Hematopoietic multipotent progenitor cell treated with erythropoietin and hydrocortisone succinate and interleukin-3 and kit ligand, for 8 days (in vitro differentiated cells): ENCODE results near the gene TMED7.

Experiments
- DNase-seq: peaks from one replicate; pipeline ENCODE4 v3.0.0-alpha.2; 2015

TMED7 gene

DNA sequence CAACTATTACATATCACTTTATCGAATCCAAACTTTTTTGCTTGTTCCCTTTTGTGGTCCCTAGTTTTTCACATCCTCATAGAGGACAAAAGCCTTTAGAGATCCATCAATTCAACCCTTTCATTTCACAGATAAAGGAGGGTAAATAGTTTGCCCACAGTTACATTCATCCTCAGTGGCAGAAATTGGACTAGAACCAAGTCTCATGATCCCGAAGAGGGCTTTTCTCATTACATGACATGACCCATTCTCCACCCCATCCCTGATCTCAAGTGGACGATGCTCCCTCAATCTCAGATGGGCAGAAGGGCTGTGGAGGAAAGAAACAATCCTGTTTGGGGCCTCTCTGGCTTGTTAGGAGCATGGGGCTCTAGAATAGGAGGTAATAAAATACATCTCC lies 46.6 kb downstream of the TMED7 start:
- no peak for DNase-seq

DNA sequence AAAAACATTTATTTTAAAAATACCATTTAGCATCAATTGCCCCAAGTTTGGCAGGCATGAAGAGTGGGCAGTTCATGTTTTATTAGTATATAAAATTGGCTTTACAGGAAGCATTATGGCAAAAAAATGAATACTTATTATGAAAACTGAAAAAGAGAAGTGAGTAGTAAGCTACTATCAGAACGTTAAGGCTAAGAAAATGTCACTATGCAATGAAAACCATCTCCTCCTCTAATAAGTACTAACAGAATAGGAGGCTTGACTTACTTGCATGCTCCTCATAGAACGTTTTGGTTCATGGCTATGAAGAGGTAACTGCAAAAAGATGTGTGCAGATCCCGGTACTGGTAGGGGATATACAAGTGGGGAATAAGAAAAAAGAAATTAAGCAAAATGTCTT lies 47.2 kb downstream of the TMED7 start:
- no peak for DNase-seq

DNA sequence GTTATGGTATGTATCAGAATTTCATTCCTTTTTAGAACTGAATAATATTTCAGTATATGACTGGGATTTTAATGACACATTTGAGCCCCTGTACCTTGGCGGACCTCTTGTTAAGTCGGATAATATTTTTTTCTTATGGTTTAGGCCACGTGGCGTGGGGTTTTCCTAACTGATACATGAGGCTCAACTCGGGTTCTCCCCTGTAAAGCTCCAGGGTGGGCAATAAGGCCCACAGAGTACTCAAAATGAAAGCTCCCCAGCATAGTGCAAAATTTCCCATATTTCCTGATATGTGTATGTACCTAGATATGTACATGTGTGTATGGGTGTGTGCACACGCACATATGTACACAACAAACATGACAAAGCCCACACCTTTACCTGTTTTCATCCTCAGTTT lies 48.1 kb downstream of the TMED7 start:
- DNase-seq = no peak

DNA sequence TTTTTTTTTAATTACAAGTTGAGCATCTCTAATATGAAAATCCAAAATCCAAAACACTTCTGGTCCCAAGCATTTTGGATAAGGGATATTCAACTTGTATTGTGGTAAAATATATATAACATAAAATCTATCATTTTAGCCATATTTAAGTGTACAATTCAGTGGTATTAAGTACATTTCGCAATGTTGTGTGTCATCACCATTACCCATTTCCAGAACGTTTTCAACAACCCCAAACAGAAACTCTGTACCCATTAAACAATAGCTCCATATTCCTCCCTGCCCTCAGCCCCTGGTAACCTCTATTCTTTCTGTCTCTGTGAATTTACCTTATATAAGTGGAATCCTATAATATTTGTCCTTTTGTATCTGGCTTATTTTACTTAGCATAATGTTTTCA lies 48.5 kb downstream of the TMED7 start:
- DNase-seq = no peak

DNA sequence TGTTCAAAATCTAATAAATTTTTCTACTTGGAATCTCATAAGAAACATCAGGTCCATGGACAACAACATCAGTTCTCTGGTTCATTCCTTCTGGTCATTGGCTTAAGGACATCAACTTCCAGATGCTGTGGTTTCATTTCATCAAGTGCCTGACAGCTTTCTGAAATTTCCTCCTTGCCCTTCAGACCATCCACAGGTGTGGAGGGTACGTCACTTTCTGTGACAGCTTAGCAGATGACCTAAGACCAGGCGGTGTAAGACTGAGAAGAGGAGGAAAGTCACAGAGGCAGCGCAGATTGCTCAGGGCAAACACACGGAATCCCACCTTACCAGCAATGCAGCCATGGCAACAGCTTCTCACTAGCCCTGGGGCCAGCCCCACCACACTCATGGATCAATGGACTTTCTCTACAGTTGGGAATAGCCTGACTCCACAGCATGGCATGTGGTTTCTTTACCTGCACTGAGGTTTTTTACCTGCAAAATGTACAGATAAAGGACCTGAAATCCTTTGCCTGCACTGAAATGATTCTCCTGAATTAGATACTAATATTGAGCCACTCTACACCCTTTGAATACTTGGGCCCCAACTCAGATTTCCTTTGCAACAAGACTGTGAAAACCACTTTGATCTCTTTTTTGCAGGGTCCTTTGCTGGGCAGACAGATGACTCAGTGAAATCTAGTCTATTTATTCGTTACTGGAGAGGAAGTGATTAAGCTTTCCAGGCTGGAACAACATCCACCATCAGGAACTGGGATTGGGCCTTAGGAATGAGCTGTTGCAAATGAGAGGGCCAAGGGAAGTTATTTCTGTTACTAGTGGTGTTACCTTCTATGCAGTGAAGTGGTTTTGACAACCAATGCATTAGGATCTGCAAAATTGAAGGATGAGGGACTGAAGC lies 50.4 kb downstream of the TMED7 start:
- no peak for DNase-seq

DNA sequence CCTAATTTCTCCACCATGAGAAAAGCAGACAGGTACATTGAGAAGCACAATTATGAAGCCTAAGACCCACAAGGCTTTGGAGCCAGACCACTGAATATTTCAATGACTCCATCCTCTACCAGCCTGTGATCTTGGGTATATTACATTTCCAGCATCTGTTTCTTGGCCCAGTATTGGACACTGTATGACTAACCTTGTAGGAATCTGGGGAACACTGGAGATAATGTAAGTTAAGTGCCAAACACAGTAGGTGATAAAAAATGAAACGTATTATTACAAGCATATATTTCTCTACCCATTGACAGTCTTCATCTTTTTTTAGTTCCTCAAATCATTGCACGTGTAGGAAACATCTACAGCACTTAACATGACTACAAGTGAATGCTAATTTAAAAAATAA lies 52.7 kb downstream of the TMED7 start:
- no peak for DNase-seq

DNA sequence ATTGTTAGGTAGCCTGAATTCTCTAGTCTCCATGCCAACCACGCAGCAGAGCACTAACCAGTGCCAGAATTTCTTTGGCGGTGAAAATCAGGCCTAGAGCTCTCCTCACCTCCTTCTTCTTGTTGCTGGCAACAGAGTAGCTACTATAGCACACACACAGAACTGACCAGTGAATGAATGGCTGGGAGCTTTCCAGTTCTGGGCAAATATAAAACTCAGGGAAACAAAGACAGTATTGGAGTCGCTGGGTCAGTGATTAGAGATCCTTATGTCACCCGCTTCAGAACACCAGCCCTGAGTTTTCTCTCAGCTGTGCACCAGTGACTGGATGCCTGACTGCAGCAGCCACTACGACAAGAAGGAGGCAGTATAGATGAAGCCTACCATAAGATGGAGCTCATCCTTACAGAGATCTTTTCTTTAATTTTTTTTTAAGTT lies 54.4 kb downstream of the TMED7 start:
- no peak for DNase-seq

DNA sequence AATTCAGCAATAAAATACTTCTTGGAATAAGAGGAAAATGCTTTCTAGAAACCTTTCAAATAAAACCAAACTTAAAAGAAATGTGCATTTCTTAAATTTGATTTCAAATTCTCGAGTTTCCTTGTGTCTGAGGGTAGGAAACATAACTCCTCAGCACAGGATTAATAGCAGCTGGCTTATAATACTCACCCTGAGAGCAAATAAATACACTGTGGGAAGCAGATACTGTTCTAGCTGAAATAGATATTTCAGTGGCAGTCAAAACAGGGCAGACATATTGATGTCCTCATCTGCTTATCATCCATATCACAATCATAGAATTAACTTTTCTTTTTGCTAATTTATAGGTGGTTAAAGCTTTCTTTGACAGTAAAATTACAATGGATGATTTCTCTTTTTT lies 57.2 kb downstream of the TMED7 start:
- no peak for DNase-seq

DNA sequence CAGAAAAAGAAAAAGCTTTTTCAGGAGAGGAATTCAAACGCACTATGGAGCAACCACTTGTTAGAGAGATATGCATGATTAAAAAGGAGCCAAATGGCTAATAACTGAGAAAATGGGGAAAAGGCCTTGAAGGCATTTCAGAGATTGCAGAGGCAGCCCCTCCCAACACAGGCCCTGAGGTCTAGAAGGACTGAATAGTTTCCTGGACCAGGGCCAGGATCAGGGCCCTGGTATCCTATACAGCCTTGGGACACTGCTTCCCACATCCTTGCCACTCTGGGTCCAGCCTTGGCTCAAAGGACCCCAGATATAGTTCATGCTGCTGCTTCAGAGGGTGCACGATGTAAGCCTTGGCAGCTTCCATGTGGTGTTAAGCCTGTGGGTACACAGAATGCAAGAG lies 60.6 kb downstream of the TMED7 start:
- no peak for DNase-seq
